Panc1 (cell line): ENCODE data around the gene ATXN7L1. TPM values are rescaled to one million over a fixed set of nuclear protein-coding genes. Genes with fewer than 3 reads are reported as not detected.

Source experiments
- ATAC-seq: fragments of 200-7000 bp; cut with Tn5 transposase; 2 replicates; pipeline ENCODE4 v1.9.1; 2020; ENCODE audit warnings: mild to moderate bottlenecking, moderate library complexity
- BruUV-seq: library from RNA; stranded (reverse); fragments of 400-500 nt; replicated peaks from 2 replicates; lab custom pipeline; 2021; lab: Mats Ljungman, UMichigan
- CTCF ChIA-PET: fragments of 300-600 bp; sonication (Branson Sonifier 250); formaldehyde crosslinking; loops from one replicate; lab custom pipeline; 2022; ENCODE audit warnings: antibody characterized with exemption; lab: Charles Lee
- POLR2A ChIA-PET: fragments of 300-600 bp; sonication (Branson Sonifier 250); formaldehyde crosslinking; loops from one replicate; lab custom pipeline; 2022; ENCODE audit warnings: antibody characterized with exemption; lab: Charles Lee
- DNase-seq: peaks from one replicate; pipeline ENCODE4 v3.0.0-alpha.2; 2010; ENCODE audit warnings: low read depth, low spot score
- H3K27ac ChIP-seq: 2 replicates; pipeline ENCODE4 v1.5.1; 2011; ENCODE audit warnings: mild to moderate bottlenecking, low read length, inconsistent platforms
- H3K27me3 ChIP-seq: fragments of 200-500 bp; sonication (Bioruptor generic); 2 replicates; pipeline ENCODE4 v1.6.0; 2014; ENCODE audit warnings: low read length, inconsistent platforms; ENCODE audit not compliant: control insufficient read depth, insufficient read depth
- H3K36me3 ChIP-seq: fragments of 200-500 bp; sonication (Bioruptor generic); 2 replicates; pipeline ENCODE4 v1.5.1; 2014; ENCODE audit warnings: inconsistent platforms, mild to moderate bottlenecking, low read length, moderate library complexity; ENCODE audit not compliant: control insufficient read depth, insufficient read depth
- H3K4me1 ChIP-seq: 2 replicates; pipeline ENCODE4 v1.5.1; 2011; ENCODE audit warnings: inconsistent platforms, mild to moderate bottlenecking, low read length, moderate library complexity; ENCODE audit not compliant: control insufficient read depth, insufficient read depth
- H3K4me3 ChIP-seq, 2 experiments: 2 replicates each; pipeline ENCODE4 v1.5.1; 2011 to 2012; ENCODE audit warnings: low read depth in 2 of 2, low read length in 2 of 2, mild to moderate bottlenecking in 2 of 2, inconsistent platforms in 1 of 2, moderate library complexity in 1 of 2
- H3K9me3 ChIP-seq: fragments of 200-500 bp; sonication (Bioruptor generic); 2 replicates; pipeline ENCODE4 v1.5.1; 2014; ENCODE audit warnings: low read depth, mild to moderate bottlenecking, inconsistent platforms, low read length, moderate library complexity; ENCODE audit not compliant: control insufficient read depth, insufficient read depth
- POLR2AphosphoS5 ChIP-seq: IDR thresholded peaks from 2 replicates; pipeline ENCODE4 v1.6.1; 2012; ENCODE audit warnings: mild to moderate bottlenecking, low read depth, low read length, moderate library complexity
- SIN3A ChIP-seq: IDR thresholded peaks from 2 replicates; pipeline ENCODE4 v1.6.1; 2012; ENCODE audit warnings: low read depth, mild to moderate bottlenecking, low read length, moderate library complexity, borderline replicate concordance; ENCODE audit not compliant: insufficient read depth
- TCF7L2 ChIP-seq: IDR thresholded peaks from 2 replicates; pipeline ENCODE4 v1.6.1; 2011; ENCODE audit warnings: mild to moderate bottlenecking, low read depth, low read length, inconsistent platforms
- in situ Hi-C: cut with HindIII; loops from 2 replicates; pipeline ENCODE4 v1.10.0; 2016; ENCODE audit warnings: low sequenced_read_pairs, low pct_unique_long_range_greater_than_20kb
- intact Hi-C: fragments of 100-400 bp; cut with micrococcal nuclease; formaldehyde crosslinking; loops from one replicate; pipeline ENCODE4 v1.10.0; 2022; ENCODE audit not compliant: unreplicated experiment
- total RNA-seq: library from RNA; stranded (reverse); gene quantifications from one replicate; pipeline ENCODE4 v1.2.1, GENCODE V29; 2021; ENCODE audit not compliant: unreplicated experiment
- TF ChIP-seq, protein P1 (sequence below): fragments of 450-650 bp; IDR thresholded peaks from 2 replicates; pipeline ENCODE4 v1.5.1; 2017; ENCODE audit warnings: mild to moderate bottlenecking
- TF ChIP-seq, protein P2 (sequence below), 2 experiments: IDR thresholded peaks; 2 replicates each; pipeline ENCODE4 v1.6.1; 2011 to 2012; ENCODE audit warnings: low read depth in 2 of 2, control low read depth in 1 of 2, low read length in 1 of 2, mild to moderate bottlenecking in 1 of 2, moderate library complexity in 1 of 2; ENCODE audit not compliant: insufficient read depth in 1 of 2

ATXN7L1 gene
- total RNA-seq, 1 experiment from 2014 or later, result 10.8 TPM

DNA sequence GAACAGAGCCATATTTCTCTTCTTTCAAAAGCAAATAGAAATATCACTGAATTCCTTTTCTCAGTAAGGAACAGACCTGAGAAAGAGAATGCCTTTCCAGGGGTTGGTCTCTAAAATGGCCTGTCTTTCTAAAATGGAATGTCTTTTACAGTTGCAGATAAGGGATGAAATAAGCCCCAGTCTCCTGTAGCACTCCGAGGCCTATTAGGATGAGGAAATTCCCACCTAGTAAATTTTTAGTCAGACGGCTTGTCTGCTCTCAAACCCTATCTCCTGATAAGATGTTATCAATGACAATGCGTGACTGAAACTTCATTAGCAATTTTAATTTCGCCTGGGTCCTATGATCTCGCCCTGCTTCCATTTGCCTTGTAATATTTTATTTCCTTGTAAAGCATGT, 292.2 kb downstream of the ATXN7L1 start:
- TF ChIP-seq, protein P1, sequence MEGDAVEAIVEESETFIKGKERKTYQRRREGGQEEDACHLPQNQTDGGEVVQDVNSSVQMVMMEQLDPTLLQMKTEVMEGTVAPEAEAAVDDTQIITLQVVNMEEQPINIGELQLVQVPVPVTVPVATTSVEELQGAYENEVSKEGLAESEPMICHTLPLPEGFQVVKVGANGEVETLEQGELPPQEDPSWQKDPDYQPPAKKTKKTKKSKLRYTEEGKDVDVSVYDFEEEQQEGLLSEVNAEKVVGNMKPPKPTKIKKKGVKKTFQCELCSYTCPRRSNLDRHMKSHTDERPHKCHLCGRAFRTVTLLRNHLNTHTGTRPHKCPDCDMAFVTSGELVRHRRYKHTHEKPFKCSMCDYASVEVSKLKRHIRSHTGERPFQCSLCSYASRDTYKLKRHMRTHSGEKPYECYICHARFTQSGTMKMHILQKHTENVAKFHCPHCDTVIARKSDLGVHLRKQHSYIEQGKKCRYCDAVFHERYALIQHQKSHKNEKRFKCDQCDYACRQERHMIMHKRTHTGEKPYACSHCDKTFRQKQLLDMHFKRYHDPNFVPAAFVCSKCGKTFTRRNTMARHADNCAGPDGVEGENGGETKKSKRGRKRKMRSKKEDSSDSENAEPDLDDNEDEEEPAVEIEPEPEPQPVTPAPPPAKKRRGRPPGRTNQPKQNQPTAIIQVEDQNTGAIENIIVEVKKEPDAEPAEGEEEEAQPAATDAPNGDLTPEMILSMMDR, result no peak
- TF ChIP-seq, protein P2, sequence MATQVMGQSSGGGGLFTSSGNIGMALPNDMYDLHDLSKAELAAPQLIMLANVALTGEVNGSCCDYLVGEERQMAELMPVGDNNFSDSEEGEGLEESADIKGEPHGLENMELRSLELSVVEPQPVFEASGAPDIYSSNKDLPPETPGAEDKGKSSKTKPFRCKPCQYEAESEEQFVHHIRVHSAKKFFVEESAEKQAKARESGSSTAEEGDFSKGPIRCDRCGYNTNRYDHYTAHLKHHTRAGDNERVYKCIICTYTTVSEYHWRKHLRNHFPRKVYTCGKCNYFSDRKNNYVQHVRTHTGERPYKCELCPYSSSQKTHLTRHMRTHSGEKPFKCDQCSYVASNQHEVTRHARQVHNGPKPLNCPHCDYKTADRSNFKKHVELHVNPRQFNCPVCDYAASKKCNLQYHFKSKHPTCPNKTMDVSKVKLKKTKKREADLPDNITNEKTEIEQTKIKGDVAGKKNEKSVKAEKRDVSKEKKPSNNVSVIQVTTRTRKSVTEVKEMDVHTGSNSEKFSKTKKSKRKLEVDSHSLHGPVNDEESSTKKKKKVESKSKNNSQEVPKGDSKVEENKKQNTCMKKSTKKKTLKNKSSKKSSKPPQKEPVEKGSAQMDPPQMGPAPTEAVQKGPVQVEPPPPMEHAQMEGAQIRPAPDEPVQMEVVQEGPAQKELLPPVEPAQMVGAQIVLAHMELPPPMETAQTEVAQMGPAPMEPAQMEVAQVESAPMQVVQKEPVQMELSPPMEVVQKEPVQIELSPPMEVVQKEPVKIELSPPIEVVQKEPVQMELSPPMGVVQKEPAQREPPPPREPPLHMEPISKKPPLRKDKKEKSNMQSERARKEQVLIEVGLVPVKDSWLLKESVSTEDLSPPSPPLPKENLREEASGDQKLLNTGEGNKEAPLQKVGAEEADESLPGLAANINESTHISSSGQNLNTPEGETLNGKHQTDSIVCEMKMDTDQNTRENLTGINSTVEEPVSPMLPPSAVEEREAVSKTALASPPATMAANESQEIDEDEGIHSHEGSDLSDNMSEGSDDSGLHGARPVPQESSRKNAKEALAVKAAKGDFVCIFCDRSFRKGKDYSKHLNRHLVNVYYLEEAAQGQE (IDR thresholded peaks at IDR 0.05; ENCODE audit: insufficient read depth in 1 of 2, low read depth in 2 of 2, low read length in 1 of 2), result no peak
- Histone ChIP-seq H3K4me1 (peaks cover 8% of the 10 kb centered on the region; the same call in 1 of the 2 replicates), H3K36me3 (no peaks in the 10 kb centered on the region), H3K27me3 (no peaks in the 10 kb centered on the region), H3K9me3 (no peaks in the 10 kb centered on the region), H3K27ac (no peak overlapping the region), H3K4me3 (no peak overlapping the region)
- in situ Hi-C loops (no loop called here), intact Hi-C loops (no loop called here)
- DNase-seq (no peak), ATAC-seq (no peak)
- CTCF ChIA-PET, result no interaction called here
- POLR2A ChIA-PET, result no interaction called here
- no TSS peak for BruUV-seq

DNA sequence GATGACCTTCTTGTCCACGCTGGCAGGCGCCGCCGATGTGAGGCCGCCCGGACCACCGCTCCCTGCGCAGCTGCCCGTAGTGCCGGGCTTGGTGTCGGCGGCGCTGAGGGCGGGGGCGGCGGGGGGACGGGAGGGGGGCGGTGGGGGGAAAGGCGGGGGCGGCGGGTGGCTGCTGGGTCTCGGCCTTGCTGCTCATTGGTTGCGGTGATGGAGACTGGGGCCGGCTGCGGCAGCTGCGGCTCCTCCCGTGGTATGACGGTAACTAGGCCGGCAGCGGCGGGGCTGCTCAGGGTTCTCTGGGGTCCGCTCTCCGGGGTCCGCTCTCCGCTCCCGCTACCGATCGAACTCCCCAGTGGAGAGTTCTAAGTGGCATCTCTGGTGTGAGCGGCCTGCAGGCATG, 293.3 kb downstream of the ATXN7L1 start:
- Histone ChIP-seq H3K27me3 (no peaks in the 10 kb centered on the region), H3K27ac (no peak overlapping the region), H3K4me1 (peaks cover 8% of the 10 kb centered on the region; the same call in 1 of the 2 replicates), H3K9me3 (no peaks in the 10 kb centered on the region), H3K4me3 (no peak overlapping the region), H3K36me3 (no peaks in the 10 kb centered on the region)
- ChIA-PET POLR2A (no interaction called here), CTCF (interaction anchor here (0.6 kb wide), 1 partner anchor 9 kb away, joined by 9 read pairs; no protein-coding TSS in a partner anchor)
- intact Hi-C loops, result no loop called here
- no peak for ATAC-seq
- no TSS peak for BruUV-seq
- no peak for DNase-seq
- no peak for TF ChIP-seq POLR2AphosphoS5
- TF ChIP-seq, protein P1, result no peak
- no peak for TF ChIP-seq SIN3A
- TF ChIP-seq, protein P2 (IDR thresholded peaks at IDR 0.05; ENCODE audit: insufficient read depth in 1 of 2, low read depth in 2 of 2, low read length in 1 of 2), result no peak
- TF ChIP-seq TCF7L2, result no peak
- in situ Hi-C loops, result no loop called here
